Measurements from ENCODE around the gene RAP2C.
"Not testable (repeated sequence)": the region's sequence is repeated elsewhere in the genome, so short reads cannot be mapped to it uniquely, and the experiment has no call there.

The RAP2C gene

GRCh38 chrX:132193872-132194574 is 25.2 kb downstream of the RAP2C start:
- no peak for DNase-seq

- no peak for DNase-seq
Measured at GRCh38 chrX:132191938-132192337, 27.3 kb downstream of the RAP2C start.

GRCh38 chrX:132188175-132188574 is 31.1 kb downstream of the RAP2C start:
- no peak for DNase-seq

DNA sequence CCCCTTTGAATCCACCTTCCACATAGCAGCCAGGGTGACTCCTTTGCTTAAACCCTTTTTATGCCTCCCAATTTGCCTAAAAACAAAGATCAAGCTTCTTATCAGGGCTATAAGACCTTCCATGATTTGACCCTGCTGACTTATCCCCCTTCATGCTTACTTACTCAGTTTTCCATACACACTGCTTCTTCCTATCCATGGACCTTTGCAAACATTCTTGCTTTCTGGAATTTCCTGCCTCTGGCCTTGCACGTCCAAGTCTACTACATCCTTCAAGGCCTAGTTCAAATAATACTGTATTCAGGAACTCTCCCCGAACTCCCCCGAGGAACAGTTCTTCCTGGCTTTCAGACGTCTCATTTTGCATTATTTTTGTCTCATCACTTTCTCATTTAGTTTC is 31.8 kb downstream of the RAP2C start:
- no peak for DNase-seq

- no peak for DNase-seq
Measured at GRCh38 chrX:132184871-132185270, 34.4 kb downstream of the RAP2C start.

GRCh38 chrX:132181364-132181763 is 37.9 kb downstream of the RAP2C start:
- no peak for DNase-seq

GRCh38 chrX:132180929-132181328 is 38.3 kb downstream of the RAP2C start:
- no peak for DNase-seq

DNA sequence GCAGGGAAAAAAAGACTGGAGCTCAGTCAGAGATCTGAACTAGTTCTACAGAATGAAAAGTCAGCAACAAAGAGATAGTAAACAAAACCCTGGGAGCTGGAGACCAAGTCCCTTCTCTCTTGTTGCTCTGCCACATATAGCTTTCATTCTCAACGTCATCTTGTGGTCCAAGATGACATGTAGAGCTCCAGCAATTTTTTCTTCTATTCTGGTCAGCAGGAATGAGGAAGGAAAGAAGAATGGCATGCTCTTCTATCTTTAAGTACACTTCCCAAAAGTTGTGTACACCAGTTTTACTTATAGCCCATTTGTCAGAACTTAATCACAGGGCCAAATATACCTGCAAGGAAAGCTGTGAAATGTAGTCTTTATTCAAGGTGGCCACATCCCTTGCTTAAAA is 45.6 kb downstream of the RAP2C start:
- no peak for DNase-seq

GRCh38 chrX:132171881-132172280 is 47.4 kb downstream of the RAP2C start:
- no peak for DNase-seq

DNA sequence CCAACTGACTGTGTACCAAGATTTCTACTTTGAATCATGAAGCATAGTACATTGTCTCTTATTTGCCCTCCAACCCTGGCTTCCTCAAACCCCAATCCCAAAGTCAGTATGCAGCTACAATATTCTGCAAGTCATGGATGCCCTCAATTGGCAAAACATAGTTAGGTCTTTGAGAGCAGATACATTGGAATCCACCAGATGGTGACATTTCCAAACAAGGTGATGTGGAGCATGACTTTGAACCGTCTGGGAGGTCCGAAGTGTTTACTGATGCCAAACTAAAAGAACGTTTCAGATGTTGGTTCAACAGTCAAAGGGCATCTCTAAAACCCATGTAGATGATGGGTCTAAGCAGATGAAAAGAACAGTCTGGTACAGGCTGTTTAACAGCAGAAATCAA is 47.8 kb downstream of the RAP2C start:
- DNase-seq, result no peak

GRCh38 chrX:132169554-132169953 is 49.7 kb downstream of the RAP2C start:
- no peak for DNase-seq

GRCh38 chrX:132165651-132166050 is 53.6 kb downstream of the RAP2C start:
- no peak for DNase-seq

DNA sequence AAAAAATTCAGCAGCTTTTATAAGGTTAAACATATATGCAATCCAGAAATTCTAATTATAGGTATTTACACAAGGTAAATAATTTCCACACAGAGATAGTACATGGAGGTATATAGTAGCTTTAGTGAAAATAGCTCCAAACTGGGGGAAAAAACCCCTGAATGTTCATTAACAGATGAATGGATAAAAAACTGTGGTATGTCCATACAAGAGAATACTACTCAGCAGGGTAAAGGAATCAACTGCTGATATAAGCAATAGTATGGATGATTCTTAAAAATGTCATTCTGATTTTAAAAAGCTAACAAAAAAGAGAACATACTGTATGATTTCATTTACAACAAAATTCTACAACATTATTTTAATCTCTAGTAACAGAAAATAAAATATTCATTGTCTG is 54.2 kb downstream of the RAP2C start:
- DNase-seq, result no peak

DNA sequence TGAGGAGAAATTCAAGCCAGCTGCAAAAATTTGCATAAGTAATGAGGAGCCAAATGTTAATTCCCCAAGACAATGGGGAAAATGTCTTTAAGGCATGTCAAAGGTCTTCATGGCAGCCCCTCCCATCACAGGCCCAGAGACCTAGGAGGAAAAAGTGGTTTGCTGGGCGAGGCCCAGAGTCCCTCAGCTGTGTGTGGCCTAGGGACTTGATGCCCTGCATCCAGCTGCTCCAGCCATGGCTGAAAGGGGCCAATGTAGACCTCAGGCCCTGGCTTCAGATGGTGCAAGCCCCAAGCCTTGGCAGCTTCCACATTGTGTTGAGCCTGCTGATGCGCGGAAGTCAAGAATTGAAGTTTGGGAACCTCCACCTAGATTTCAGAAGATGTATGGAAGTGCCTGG is 56.2 kb downstream of the RAP2C start:
- DNase-seq, result not testable (repeated sequence)

- no peak for DNase-seq
Measured at GRCh38 chrX:132153166-132153565, 66.1 kb downstream of the RAP2C start.
